Stimulated activated CD8-positive, alpha-beta memory T cell treated with anti-CD3 and anti-CD28 coated beads, Interleukin-12 subunit alpha, Interleukin-12 subunit beta, amount 100 ng/mL, for 24 hours (primary cell): Measurements from ENCODE around the gene NCCRP1.
"Not testable (repeated sequence)": the region's sequence is repeated elsewhere in the genome, so short reads cannot be mapped to it uniquely, and the experiment has no call there.

Experiments
- DNase-seq: peaks from one replicate; pipeline ENCODE4 v3.0.0-alpha.2; 2020; ENCODE audit errors: extremely low read depth

Gene NCCRP1

GRCh38 chr19:39208175-39208795 is 11.5 kb downstream of the NCCRP1 start:
- no peak for DNase-seq

GRCh38 chr19:39209196-39209595 is 12.4 kb downstream of the NCCRP1 start:
- DNase-seq = no peak

DNA sequence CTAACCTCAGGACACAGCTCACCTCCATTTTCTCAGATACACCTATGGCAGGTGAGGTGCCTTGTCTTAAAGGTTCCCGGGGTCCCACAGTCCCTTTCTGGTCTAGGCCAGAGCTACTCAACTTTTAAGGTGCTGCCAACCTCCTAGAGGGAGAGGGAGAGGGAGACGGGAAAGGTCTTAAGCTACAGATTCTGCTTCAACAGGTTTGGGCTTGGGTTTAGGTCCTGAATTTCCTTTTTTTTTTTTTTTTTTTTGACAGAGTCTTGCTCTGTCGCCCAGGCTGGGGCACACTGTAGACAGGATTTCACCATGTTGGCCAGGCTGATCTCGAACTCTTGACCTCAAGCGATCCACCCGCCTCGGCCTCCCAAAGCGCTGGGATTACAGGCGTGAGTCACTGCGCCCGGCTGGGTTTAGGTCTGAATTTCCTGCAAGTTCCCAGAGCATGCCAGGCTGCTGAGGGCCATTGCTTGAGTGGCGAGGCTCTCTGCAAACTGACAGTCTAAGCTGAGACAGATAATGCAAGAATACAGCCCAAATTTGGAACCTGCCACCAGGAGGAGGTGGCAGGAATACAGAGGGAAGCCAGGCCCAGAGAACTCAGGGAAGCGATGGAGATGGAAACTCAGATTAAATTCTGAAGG is 15.1 kb downstream of the NCCRP1 start:
- no peak for DNase-seq

DNA sequence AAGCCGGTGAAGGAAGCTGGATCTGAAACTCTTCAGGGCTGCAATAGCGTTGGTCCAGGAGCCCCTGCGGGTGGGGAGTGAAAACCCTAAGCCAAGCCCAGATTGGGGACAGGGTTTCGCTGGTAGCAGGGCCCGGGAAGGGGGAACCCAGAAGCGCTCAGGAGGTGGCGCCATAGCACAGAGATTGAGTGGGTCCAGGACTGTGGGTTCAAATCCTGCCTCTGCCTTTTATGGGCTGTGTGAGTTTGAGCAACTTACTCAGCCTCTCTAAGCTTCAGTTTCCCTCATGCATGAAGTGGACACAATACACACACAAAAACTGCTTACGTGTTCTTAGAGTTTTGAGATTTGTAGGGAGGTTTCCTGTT is 15.6 kb downstream of the NCCRP1 start:
- peak; percentile 21 for DNase-seq

DNA sequence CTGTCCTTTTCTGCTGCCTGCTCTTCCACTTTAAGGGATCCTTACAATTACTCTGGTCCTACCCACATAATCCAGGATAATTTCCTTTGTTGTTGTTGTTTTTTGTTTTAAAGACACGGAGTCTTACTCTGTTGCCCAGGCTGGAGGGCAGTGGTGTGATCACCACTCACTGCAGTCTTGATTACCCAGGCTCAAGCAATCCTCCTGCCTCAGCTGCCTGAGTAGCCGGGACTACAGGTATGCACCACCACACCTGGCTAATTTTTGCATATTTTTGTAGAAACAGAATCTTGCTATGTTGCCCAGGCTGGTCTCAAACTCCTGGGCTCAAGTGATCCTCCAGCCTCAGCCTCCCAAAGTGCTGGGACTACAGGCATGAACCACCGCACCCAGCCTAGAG is 18.6 kb downstream of the NCCRP1 start:
- not testable (repeated sequence) for DNase-seq

DNA sequence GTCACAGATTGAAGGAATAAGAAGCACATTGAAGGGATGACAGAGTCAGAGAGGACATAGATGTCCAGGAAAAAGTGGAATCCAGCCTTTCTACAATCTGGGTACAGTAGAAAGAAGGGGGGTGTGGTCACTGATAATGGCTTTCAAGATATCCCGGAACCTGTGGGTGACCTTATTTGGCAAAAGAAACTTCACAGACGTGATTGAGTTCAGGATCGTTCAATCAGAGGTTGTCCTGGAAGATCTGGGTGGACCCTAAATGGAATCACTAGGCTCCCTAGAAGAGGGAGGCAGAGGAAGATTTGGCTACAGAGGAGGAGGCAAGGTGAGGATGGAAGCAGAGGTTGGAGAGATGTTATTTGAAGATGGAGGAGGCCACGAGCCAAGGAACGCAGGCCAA is 20.3 kb downstream of the NCCRP1 start:
- DNase-seq = no peak

DNA sequence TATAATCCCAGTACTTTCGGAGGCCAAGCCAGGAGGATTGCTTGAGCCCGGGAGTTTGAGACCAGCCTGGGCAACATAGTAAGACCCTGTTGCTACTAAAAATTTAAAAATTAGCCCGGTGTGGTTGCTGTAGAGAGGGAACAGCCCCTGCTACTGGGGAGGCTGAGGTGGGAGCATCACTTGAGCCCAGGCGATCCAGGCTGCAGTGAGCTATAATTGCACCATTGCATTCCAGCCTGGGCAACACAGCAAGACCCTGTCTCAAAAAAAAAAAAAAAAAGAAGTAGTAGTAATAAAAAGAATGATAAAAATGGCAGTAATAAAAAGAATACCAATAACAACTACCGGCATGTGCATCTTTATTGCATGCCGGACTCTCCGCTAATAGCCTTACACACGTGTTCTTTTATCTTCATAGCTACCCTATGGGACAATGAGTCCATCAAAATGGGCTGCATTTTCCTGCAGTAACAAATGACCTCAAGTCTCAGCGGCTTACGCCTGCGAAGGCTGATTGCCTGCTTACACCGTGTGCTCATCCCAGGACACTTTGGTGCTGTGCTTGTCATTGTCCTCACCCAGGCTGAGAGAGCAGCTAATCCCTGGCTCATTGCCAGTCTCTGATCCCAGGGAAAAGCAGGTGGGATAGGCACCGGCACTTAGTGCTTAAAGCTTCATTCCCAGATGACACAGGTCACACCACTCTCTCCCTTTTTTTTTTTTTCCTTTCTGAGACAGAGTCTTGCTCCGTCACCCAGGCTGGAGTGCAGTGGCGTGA is 21.7 kb downstream of the NCCRP1 start:
- no peak for DNase-seq

DNA sequence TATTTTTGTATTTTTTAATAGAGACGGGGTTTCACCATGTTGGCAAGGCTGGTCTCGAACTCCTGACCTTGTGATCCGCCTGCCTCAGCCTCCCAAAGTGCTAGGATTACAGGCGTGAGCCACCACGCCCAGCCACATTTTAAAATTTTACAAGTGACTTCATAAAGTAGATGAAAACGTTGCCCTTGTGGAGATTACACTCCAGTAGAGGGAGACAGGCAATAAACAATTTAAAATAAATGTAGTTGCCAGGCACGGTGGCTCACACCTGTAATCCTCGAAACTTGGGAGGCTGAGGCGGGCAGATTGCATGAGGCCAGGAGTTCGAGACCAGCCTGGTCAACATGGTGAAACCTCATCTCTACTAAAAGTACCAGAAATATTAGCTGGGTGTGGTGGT is 22.3 kb downstream of the NCCRP1 start:
- DNase-seq = not testable (repeated sequence)

GRCh38 chr19:39223703-39224279 is 27.0 kb downstream of the NCCRP1 start:
- no peak for DNase-seq

- DNase-seq = no peak
These were observed 28.1 kb downstream of the NCCRP1 start for GRCh38 chr19:39224910-39225309.

DNA sequence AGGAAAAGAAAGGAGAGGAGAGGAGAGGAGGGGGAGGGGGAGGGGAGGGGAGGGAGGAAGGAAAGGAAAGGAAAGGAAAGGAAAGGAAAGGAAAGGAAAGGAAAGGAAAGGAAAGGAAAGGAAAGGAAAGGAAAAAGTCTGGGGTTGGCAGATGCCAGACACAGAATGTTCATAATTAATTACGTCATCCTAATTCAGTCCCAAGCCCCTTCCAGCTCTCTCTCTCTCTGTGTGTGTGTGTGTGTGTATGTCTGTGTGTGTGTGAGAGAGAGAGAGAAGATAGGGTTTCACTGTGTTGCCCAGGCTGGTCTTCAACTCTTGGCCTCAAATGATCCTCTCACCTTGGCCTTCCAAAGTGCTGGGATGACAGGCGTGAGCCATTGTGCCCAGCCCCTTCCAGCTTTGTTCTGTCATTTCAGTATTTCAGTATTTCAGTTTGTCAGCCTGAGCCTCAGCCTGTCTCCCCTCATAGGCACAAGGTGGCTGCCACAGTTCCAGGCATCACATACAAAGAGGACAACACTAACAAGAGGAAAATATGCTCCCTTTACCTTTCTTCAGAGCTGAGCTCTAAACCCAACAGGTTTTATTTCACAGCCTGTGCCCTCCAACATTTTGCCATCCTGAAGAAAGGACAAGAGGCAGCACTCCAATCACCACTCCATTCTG is 33.5 kb downstream of the NCCRP1 start:
- DNase-seq = no peak

GRCh38 chr19:39232708-39233107 is 35.9 kb downstream of the NCCRP1 start:
- DNase-seq = no peak

DNA sequence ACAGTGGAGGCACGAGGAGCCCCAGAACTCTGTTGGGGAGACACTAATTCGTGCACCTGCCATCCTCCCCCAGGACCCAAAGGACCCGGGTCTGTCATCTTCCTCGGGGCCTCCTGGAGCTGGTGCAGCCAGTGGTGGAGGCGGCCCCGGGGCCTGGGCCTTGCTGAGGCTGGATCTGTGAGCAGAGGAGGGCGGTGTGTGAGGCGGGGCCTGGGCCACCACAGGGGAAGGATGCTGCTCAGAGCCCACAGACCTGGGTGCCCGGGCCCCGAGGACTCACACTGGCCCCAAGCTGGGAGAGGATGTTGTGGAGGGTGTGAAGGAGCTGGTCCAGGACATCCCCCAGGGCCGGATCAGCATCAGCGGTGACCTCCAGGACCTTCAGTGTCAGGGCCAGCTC is 39.8 kb downstream of the NCCRP1 start:
- no peak for DNase-seq

DNA sequence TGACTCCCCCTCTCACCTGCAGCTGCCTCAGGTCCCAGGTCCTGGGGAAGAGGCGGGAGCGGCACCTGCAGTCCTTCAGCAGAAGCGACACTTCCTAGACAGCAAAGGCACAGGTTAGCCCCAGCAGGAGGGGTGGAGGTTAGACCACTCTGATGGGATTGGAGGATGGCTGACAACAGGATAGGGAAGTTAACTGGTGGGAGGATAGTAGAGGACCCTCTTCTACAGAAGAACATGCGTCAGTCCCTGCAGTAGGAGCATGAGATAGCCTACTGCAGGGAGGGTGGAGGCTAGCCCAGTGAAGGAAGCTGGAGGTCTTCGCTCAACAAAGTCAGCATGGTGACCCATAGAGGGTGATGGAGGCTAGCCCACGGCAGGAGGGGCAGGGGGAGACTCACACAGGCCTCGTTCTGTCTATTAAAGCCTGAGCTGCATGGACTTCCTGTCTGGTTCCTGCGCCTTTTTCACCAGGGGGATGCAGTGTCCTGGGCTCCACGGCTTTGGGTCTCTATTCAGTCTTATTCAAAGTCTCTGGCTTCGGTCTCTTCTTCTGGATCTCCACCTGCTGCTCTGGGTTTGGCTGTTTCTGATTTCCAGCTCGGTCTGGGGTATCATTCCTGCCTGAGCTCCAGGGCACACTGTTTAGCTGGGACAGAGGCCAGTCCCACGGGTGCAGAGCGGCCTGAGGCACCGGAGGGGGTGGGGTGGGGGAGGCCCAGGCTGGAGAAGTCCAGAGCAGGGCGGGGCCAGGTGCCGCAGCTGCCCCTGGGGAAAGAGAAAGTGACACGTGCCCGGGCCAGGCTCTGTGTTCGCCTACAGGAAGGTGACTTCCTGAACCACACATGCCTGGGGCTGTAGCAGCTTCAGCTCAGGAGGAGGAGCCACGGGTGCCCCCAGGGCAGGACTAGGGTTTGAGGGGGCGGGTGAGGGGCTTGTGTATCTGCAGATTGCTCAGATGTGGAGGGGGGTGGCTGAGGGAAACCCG is 40.7 kb downstream of the NCCRP1 start:
- DNase-seq = no peak

- DNase-seq = no peak
These were observed 41.4 kb downstream of the NCCRP1 start for GRCh38 chr19:39238209-39238608.

DNA sequence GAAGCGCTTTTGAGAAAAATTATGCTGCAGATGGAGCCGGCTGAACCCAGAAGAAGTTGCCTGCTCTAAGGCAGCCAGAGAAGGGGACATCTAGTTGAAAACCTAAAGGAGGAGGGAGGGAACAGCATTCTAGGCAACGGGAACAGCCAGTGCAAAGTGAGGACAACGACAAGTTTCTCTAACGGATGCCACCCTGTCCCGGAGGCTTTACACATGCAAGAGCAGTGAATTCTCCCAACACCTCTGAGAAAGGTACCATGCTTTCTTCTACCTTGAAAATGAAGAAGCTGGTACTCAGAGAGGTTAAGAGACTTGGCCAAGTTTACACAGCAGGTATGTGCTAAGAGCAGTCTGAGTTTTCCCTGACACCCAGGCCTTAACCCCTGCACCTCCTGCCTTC is 42.2 kb downstream of the NCCRP1 start:
- DNase-seq = no peak

GRCh38 chr19:39240421-39240820 is 43.7 kb downstream of the NCCRP1 start:
- no peak for DNase-seq

GRCh38 chr19:39243741-39244140 is 47.0 kb downstream of the NCCRP1 start:
- not testable (repeated sequence) for DNase-seq

DNA sequence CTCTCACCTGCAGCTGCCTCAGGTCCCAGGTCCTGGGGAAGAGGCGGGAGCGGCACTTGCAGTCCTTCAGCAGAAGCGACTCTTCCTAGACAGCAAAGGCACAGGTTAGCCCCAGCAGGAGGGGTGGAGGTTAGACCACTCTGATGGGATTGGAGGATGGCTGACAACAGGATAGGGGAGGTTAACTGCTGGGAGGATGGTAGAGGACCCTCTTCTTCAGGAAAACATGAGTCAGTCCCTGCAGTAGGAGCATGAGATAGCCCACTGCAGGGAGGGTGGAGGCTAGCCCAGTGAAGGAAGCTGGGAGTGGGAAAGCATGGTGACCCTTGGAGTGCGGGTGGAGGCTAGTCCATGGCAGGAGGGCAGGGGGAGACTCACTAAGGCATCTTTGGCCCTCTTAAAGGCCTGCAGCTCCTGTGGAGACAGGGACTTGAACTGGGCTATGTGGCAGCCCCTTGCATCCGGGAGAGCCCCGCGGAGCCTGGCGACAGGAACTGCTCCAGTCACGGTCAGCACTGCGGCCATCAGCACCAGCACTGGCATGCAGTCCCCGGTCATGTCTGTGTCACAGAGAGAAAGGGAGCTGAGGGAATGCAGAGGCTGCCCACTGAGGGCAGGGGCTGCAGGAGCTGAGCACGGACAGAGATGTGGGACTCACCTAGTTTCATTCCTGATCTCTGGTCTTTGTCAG is 47.8 kb downstream of the NCCRP1 start, which contains the start of gene IFNL3:
Gene IFNL3 (minus strand): TSS at position 597 of the 691 bp plus-strand sequence. CDS start 39 bp downstream, at position 558.
- DNase-seq = not testable (repeated sequence)

DNA sequence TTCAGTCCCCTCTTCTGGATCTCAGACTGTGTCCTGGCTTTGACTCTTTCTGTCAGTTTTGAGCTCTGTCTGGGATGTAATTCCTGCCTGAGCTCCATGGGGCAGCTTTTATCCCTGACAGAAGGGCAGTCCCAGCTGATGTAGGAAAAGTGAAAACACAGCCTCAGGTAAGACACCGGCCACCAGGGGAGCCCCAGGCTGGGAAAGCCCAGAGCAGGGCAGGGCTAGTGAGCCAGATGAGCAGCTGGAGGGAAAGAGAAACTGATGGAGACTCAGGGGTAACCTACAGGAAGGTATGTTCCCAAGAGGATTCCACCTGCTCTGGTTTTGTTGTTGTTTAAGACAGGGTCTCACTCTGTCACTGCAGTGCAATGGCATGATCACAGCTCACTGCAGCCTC is 48.4 kb downstream of the NCCRP1 start:
- DNase-seq = not testable (repeated sequence)
